ENCODE data around the gene MS4A4E.
A peak's percentile ranks its signal among the peaks of the same experiment; 100 is the strongest.

Gene MS4A4E

GRCh38 chr11:60261014-60261413 is 18.1 kb upstream of the MS4A4E start:
- DNase-seq (ENCODE audit: low read depth): no peak
- H3K36me3 ChIP-seq (ENCODE audit: control insufficient read depth, insufficient read depth, low read length, severe bottlenecking): no peaks in the 10 kb centered on the region
- H3K4me1 ChIP-seq (ENCODE audit: control insufficient read depth, insufficient read depth, low read length): no peaks in the 10 kb centered on the region
- H3K27me3 ChIP-seq (replicated peaks; ENCODE audit: control insufficient read depth, insufficient read depth, low read length): no peaks in the 10 kb centered on the region
- no peak overlapping the region for H3K4me3 ChIP-seq (ENCODE audit: low read length)
- H3K9ac ChIP-seq (ENCODE audit: low read length): no peak overlapping the region
- no peaks in the 10 kb centered on the region for H3K9me3 ChIP-seq (ENCODE audit: control insufficient read depth, low read length)

DNA sequence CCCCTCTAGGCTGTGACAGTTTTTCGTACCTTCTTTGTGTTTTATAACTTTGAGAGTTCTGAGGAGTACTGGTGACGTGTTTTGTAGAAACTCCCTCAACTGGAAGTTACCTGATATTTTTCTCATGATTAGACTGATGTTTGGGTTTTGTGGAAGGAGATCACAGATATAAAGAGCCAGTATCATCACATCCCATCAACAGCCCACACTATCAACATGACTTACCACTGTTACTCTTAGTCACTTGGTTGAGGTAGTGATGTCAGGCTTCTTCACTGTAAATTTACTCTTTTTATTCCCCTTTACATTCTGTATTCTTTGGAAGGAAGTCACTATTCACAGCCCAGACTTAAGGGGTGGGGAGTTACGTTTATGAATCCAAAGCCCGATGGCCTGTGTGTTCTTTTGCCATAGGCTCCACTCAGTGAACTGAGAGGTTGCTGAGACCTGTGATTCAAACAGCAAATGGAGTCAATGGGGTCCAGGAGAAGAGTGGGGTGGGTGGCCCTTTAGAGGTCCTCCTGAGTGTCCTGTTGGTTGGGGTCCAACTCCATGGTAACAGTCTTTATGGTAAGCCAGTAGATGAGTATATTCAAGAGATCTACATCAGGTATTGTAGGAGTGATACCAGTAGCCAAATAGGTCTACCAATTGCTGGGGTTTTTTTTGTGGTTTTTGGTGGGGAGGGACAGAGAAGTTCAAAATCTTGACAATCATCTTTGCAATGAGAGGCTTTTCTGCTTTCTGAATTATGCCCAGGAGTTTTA is 15.2 kb upstream of the MS4A4E start:
- Histone ChIP-seq H3K4me3 (ENCODE audit: low read length) (no peak overlapping the region), H3K9me3 (ENCODE audit: control insufficient read depth, low read length) (peaks cover 4% of the 10 kb centered on the region), H3K4me1 (ENCODE audit: control insufficient read depth, insufficient read depth, low read length) (no peaks in the 10 kb centered on the region), H3K36me3 (ENCODE audit: control insufficient read depth, insufficient read depth, low read length, severe bottlenecking) (no peaks in the 10 kb centered on the region), H3K9ac (ENCODE audit: low read length) (no peak overlapping the region), H3K27me3 (replicated peaks; ENCODE audit: control insufficient read depth, insufficient read depth, low read length) (no peaks in the 10 kb centered on the region)
- DNase-seq (ENCODE audit: low read depth): no peak

- no peaks in the 10 kb centered on the region for H3K27me3 ChIP-seq (replicated peaks; ENCODE audit: control insufficient read depth, insufficient read depth, low read length)
- no peaks in the 10 kb centered on the region for H3K4me1 ChIP-seq (ENCODE audit: control insufficient read depth, insufficient read depth, low read length)
- H3K9ac ChIP-seq (ENCODE audit: low read length): no peak overlapping the region
- no peak overlapping the region for H3K4me3 ChIP-seq (ENCODE audit: low read length)
- H3K36me3 ChIP-seq (ENCODE audit: control insufficient read depth, insufficient read depth, low read length, severe bottlenecking): no peaks in the 10 kb centered on the region
- DNase-seq (ENCODE audit: low read depth): no peak
- peaks cover 4% of the 10 kb centered on the region for H3K9me3 ChIP-seq (ENCODE audit: control insufficient read depth, low read length)
Observed at GRCh38 chr11:60252213-60253108, 9.5 kb upstream of the MS4A4E start.

DNA sequence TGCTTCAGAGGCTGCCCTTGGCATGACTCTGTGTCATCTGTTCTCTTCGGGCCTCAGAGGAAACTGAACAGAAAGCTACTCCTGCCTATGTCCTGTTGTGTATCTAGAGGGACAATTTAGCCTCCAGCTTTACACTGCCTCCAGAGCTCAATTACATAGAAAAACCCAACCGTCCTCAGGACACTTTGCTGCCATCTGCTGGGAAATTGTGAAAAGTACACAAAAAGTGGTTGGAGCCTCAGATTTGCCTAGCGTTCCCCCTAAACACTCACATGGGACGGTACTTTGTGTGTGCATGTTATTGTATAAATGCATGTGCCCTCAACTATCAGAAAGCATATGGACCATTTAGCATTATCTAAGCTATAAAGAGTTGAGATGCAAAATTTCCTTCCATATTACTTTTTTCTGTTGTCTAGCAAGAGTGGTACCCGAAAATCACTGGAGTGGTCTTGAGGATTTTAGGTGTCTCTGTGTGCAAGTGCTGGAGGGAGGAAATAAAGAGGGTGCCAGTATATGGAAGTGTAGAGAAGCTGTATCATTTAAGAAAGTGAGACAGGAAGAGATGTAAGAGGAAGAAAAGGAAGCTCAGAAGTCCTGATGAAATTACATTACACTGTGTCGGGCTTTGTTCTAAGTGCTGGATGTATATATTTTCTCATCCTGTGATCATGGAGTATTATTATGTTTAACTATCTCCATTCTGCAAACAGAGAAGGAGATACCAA is 8.7 kb upstream of the MS4A4E start:
- no peaks in the 10 kb centered on the region for H3K4me1 ChIP-seq (ENCODE audit: control insufficient read depth, insufficient read depth, low read length)
- no peaks in the 10 kb centered on the region for H3K27me3 ChIP-seq (replicated peaks; ENCODE audit: control insufficient read depth, insufficient read depth, low read length)
- H3K9me3 ChIP-seq (ENCODE audit: control insufficient read depth, low read length): peaks cover 4% of the 10 kb centered on the region
- peak; percentile 50 for DNase-seq (ENCODE audit: low read depth)
- H3K4me3 ChIP-seq (ENCODE audit: low read length): no peak overlapping the region
- H3K36me3 ChIP-seq (ENCODE audit: control insufficient read depth, insufficient read depth, low read length, severe bottlenecking): no peaks in the 10 kb centered on the region
- H3K9ac ChIP-seq (ENCODE audit: low read length): no peak overlapping the region

- Histone ChIP-seq H3K9ac (ENCODE audit: low read length) (no peak overlapping the region), H3K9me3 (ENCODE audit: control insufficient read depth, low read length) (no peaks in the 10 kb centered on the region), H3K4me1 (ENCODE audit: control insufficient read depth, insufficient read depth, low read length) (no peaks in the 10 kb centered on the region), H3K36me3 (ENCODE audit: control insufficient read depth, insufficient read depth, low read length, severe bottlenecking) (no peaks in the 10 kb centered on the region), H3K27me3 (replicated peaks; ENCODE audit: control insufficient read depth, insufficient read depth, low read length) (peaks cover 5% of the 10 kb centered on the region), H3K4me3 (ENCODE audit: low read length) (no peak overlapping the region)
- no peak for DNase-seq (ENCODE audit: low read depth)
Observed at GRCh38 chr11:60241786-60242185, 1.2 kb downstream of the MS4A4E start.

DNA sequence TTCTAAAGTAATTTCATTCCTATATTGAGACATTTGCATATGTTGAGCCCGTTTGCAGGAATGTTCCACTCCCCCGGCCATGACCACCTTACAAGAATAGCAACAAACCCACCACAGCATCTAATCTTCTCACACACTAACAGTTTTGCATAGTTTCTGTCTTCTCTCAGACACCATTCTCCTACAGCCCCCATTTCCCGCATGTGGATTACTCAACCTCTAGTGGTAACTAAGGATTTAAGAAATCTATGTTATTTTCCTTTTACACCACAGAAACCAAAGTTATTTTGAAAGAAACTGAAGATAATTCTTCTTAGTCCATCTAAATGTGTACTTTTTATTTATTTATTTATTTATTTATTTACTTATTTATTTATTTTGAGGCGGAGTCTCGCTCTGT is 2.3 kb downstream of the MS4A4E start:
- no peak for DNase-seq (ENCODE audit: low read depth)
- no peaks in the 10 kb centered on the region for H3K9me3 ChIP-seq (ENCODE audit: control insufficient read depth, low read length)
- H3K9ac ChIP-seq (ENCODE audit: low read length): no peak overlapping the region
- H3K36me3 ChIP-seq (ENCODE audit: control insufficient read depth, insufficient read depth, low read length, severe bottlenecking): no peaks in the 10 kb centered on the region
- H3K4me3 ChIP-seq (ENCODE audit: low read length): no peak overlapping the region
- H3K27me3 ChIP-seq (replicated peaks; ENCODE audit: control insufficient read depth, insufficient read depth, low read length): peaks cover 5% of the 10 kb centered on the region
- H3K4me1 ChIP-seq (ENCODE audit: control insufficient read depth, insufficient read depth, low read length): no peaks in the 10 kb centered on the region

- DNase-seq (ENCODE audit: low read depth): no peak
- no peaks in the 10 kb centered on the region for H3K4me1 ChIP-seq (ENCODE audit: control insufficient read depth, insufficient read depth, low read length)
- H3K4me3 ChIP-seq (ENCODE audit: low read length): no peak overlapping the region
- no peaks in the 10 kb centered on the region for H3K36me3 ChIP-seq (ENCODE audit: control insufficient read depth, insufficient read depth, low read length, severe bottlenecking)
- no peaks in the 10 kb centered on the region for H3K9me3 ChIP-seq (ENCODE audit: control insufficient read depth, low read length)
- peaks cover 2% of the 10 kb centered on the region for H3K27me3 ChIP-seq (replicated peaks; ENCODE audit: control insufficient read depth, insufficient read depth, low read length)
- H3K9ac ChIP-seq (ENCODE audit: low read length): no peak overlapping the region
Observed at GRCh38 chr11:60235321-60235720, 7.6 kb downstream of the MS4A4E start.

DNA sequence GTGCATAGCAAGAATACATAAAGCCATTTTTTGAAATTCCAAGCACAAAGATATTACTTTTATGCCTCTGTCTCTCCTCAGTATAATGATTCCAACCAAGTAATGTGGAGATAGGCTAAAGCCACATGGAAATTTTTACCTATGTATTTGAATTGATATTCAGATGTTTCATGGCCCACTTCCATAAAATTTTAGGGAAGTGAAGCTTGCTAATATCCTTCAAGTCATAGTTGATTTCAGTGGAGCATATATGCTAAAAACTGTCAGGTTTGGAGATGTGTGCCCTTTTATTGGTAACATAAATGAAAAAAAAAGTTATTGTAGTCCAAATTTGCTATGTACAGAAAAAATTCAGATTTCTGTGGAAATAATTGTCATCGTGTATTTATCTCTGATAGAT is 12.3 kb downstream of the MS4A4E start:
- H3K36me3 ChIP-seq (ENCODE audit: control insufficient read depth, insufficient read depth, low read length, severe bottlenecking): no peaks in the 10 kb centered on the region
- no peak overlapping the region for H3K9ac ChIP-seq (ENCODE audit: low read length)
- no peaks in the 10 kb centered on the region for H3K27me3 ChIP-seq (replicated peaks; ENCODE audit: control insufficient read depth, insufficient read depth, low read length)
- H3K4me3 ChIP-seq (ENCODE audit: low read length): no peak overlapping the region
- H3K9me3 ChIP-seq (ENCODE audit: control insufficient read depth, low read length): no peaks in the 10 kb centered on the region
- DNase-seq (ENCODE audit: low read depth): no peak
- H3K4me1 ChIP-seq (ENCODE audit: control insufficient read depth, insufficient read depth, low read length): no peaks in the 10 kb centered on the region

GRCh38 chr11:60222141-60222540 is 20.8 kb downstream of the MS4A4E start:
- no peaks in the 10 kb centered on the region for H3K9me3 ChIP-seq (ENCODE audit: control insufficient read depth, low read length)
- H3K9ac ChIP-seq (ENCODE audit: low read length): no peak overlapping the region
- H3K4me3 ChIP-seq (ENCODE audit: low read length): no peak overlapping the region
- H3K36me3 ChIP-seq (ENCODE audit: control insufficient read depth, insufficient read depth, low read length, severe bottlenecking): no peaks in the 10 kb centered on the region
- H3K27me3 ChIP-seq (replicated peaks; ENCODE audit: control insufficient read depth, insufficient read depth, low read length): no peaks in the 10 kb centered on the region
- no peaks in the 10 kb centered on the region for H3K4me1 ChIP-seq (ENCODE audit: control insufficient read depth, insufficient read depth, low read length)
- DNase-seq (ENCODE audit: low read depth): no peak

GRCh38 chr11:60221692-60222091 is 21.2 kb downstream of the MS4A4E start:
- Histone ChIP-seq H3K36me3 (ENCODE audit: control insufficient read depth, insufficient read depth, low read length, severe bottlenecking) (no peaks in the 10 kb centered on the region), H3K4me1 (ENCODE audit: control insufficient read depth, insufficient read depth, low read length) (no peaks in the 10 kb centered on the region), H3K4me3 (ENCODE audit: low read length) (no peak overlapping the region), H3K9ac (ENCODE audit: low read length) (no peak overlapping the region), H3K27me3 (replicated peaks; ENCODE audit: control insufficient read depth, insufficient read depth, low read length) (no peaks in the 10 kb centered on the region), H3K9me3 (ENCODE audit: control insufficient read depth, low read length) (no peaks in the 10 kb centered on the region)
- DNase-seq (ENCODE audit: low read depth): no peak

DNA sequence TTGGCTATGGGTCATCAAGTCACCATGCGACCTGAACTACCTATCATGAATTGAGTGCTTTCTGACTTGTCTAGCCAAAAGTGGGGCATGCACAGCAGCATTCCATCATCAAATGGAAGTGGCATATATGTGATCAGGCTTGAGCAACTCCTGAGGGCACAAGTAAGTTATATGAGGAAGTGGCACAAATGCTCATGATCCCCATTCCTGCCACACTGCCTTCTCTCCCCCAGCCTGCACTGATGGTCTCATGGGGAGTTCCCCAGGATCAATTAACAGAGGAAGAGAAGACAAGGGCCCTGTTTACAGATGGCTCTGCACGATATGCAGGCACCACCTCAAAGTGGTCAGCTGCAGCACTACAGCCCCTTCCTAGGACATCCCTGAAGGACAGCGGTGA is 21.8 kb downstream of the MS4A4E start:
- DNase-seq (ENCODE audit: low read depth): no peak
- Histone ChIP-seq H3K27me3 (replicated peaks; ENCODE audit: control insufficient read depth, insufficient read depth, low read length) (no peaks in the 10 kb centered on the region), H3K4me3 (ENCODE audit: low read length) (no peak overlapping the region), H3K4me1 (ENCODE audit: control insufficient read depth, insufficient read depth, low read length) (no peaks in the 10 kb centered on the region), H3K36me3 (ENCODE audit: control insufficient read depth, insufficient read depth, low read length, severe bottlenecking) (no peaks in the 10 kb centered on the region), H3K9me3 (ENCODE audit: control insufficient read depth, low read length) (no peaks in the 10 kb centered on the region), H3K9ac (ENCODE audit: low read length) (no peak overlapping the region)

All from adipocyte (in vitro differentiated cells).